ENCODE measurements around the gene MAML2. TPM values are rescaled to one million over a fixed set of nuclear protein-coding genes. Genes with fewer than 3 reads are reported as not detected.
A peak's percentile ranks its signal among the peaks of the same experiment; 100 is the strongest.

Gene MAML2
- total RNA-seq, 1 donor from 2014 or later: 31.5 TPM

GRCh38 chr11:96257036-96257435 lies 86.0 kb downstream of the MAML2 start:
- H3K4me3 ChIP-seq: no peak overlapping the region
- no peaks in the 10 kb centered on the region for H3K36me3 ChIP-seq
- DNase-seq (no peak), ATAC-seq (no peak)
- no peaks in the 10 kb centered on the region for H3K27me3 ChIP-seq (ENCODE audit: low read depth)
- intact Hi-C loops (cut with DNase I): no loop called here
- TF ChIP-seq CTCF (IDR thresholded peaks at IDR 0.05): no peak
- no peak overlapping the region for H3K27ac ChIP-seq
- H3K9me3 ChIP-seq: no peaks in the 10 kb centered on the region
- peaks cover 63% of the 10 kb centered on the region for H3K4me1 ChIP-seq

- H3K27me3 ChIP-seq (ENCODE audit: low read depth): no peaks in the 10 kb centered on the region
- H3K36me3 ChIP-seq: no peaks in the 10 kb centered on the region
- ATAC-seq (no peak), DNase-seq (no peak)
- no peak overlapping the region for H3K27ac ChIP-seq
- no peak for TF ChIP-seq CTCF (IDR thresholded peaks at IDR 0.05)
- H3K4me1 ChIP-seq: peaks cover 63% of the 10 kb centered on the region
- intact Hi-C loops (cut with DNase I): no loop called here
- no peaks in the 10 kb centered on the region for H3K9me3 ChIP-seq
- no peak overlapping the region for H3K4me3 ChIP-seq
Measured at GRCh38 chr11:96256215-96257011, 86.6 kb downstream of the MAML2 start.

- H3K27ac ChIP-seq: peak overlapping the region; percentile 21
Measured at GRCh38 chr11:96254854-96255253, 88.1 kb downstream of the MAML2 start.

GRCh38 chr11:96254087-96254486 lies 88.9 kb downstream of the MAML2 start:
- peak in 1 of 2 donors; percentile 49 for ATAC-seq
- Histone ChIP-seq H3K36me3 (no peaks in the 10 kb centered on the region), H3K4me1 (peaks cover 58% of the 10 kb centered on the region), H3K9me3 (no peaks in the 10 kb centered on the region), H3K4me3 (peak overlapping the region; percentile 12), H3K27ac (peak overlapping the region; percentile 54), H3K27me3 (ENCODE audit: low read depth) (no peaks in the 10 kb centered on the region)
- no peak for TF ChIP-seq CTCF (IDR thresholded peaks at IDR 0.05)
- DNase-seq: no peak
- intact Hi-C loops (cut with DNase I): no loop called here

More at GRCh38 chr11:96254854-96255253, 88.1 kb downstream of the MAML2 start:
- Histone ChIP-seq H3K4me3 (no peak overlapping the region), H3K4me1 (peaks cover 63% of the 10 kb centered on the region), H3K9me3 (no peaks in the 10 kb centered on the region), H3K27me3 (ENCODE audit: low read depth) (no peaks in the 10 kb centered on the region), H3K36me3 (no peaks in the 10 kb centered on the region)
- DNase-seq (no peak), ATAC-seq (no peak)
- no peak for TF ChIP-seq CTCF (IDR thresholded peaks at IDR 0.05)
- intact Hi-C loops (cut with DNase I): no loop called here

GRCh38 chr11:96246718-96247552 lies 96.1 kb downstream of the MAML2 start:
- no peak overlapping the region for H3K4me3 ChIP-seq
- no peak for TF ChIP-seq CTCF (IDR thresholded peaks at IDR 0.05)
- H3K4me1 ChIP-seq: peaks cover 33% of the 10 kb centered on the region
- H3K36me3 ChIP-seq: no peaks in the 10 kb centered on the region
- no peaks in the 10 kb centered on the region for H3K27me3 ChIP-seq (ENCODE audit: low read depth)
- no peak for ATAC-seq
- intact Hi-C loops (cut with DNase I): no loop called here
- H3K9me3 ChIP-seq: no peaks in the 10 kb centered on the region
- H3K27ac ChIP-seq: peak overlapping the region; percentile 1
- no peak for DNase-seq
